Measurements from ENCODE around the gene PVALB.

Gene PVALB

GRCh38 chr22:36795633-36796032, 21.2 kb downstream of the PVALB start:
- H4K20me1 ChIP-seq (ENCODE audit: insufficient read depth, low read length): peaks cover 3% of the 10 kb centered on the region; the same call in 1 of the 2 replicates
- H3K27me3 ChIP-seq (ENCODE audit: insufficient read depth, low read length, poor library complexity): peaks cover 13% of the 10 kb centered on the region
- no peaks in the 10 kb centered on the region for H3K36me3 ChIP-seq (ENCODE audit: insufficient read depth, low read length)
- no peak overlapping the region for H3K4me3 ChIP-seq (ENCODE audit: low read depth in 1 of 2, low read length in 2 of 2)
- H3K9ac ChIP-seq (ENCODE audit: low read depth, low read length): no peak overlapping the region
- no peak overlapping the region for H3K4me2 ChIP-seq (ENCODE audit: insufficient read depth, low read length)
- H3K27ac ChIP-seq (ENCODE audit: low read length): no peak overlapping the region
- no peak overlapping the region for H2AFZ ChIP-seq (ENCODE audit: low read depth, low read length)
- ATAC-seq (ENCODE audit: insufficient read depth, low read depth) (no peak), DNase-seq (no peak)
- H3K4me1 ChIP-seq (ENCODE audit: insufficient read depth, low read length): no peaks in the 10 kb centered on the region
- H3K79me2 ChIP-seq (ENCODE audit: insufficient read depth, low read length): no peaks in the 10 kb centered on the region
- no peak for TF ChIP-seq CTCF (IDR thresholded peaks at IDR 0.05; ENCODE audit: borderline replicate concordance, extremely low read depth, low read length, poor library complexity, severe bottlenecking)
- no peak for TF ChIP-seq EZH2 (IDR thresholded peaks at IDR 0.05; ENCODE audit: borderline replicate concordance, low read depth, low read length, severe bottlenecking)
- no peaks in the 10 kb centered on the region for H3K9me3 ChIP-seq (ENCODE audit: insufficient read depth, low read length, severe bottlenecking)

GRCh38 chr22:36790648-36791047, 26.2 kb downstream of the PVALB start:
- TF ChIP-seq CTCF (IDR thresholded peaks at IDR 0.05; ENCODE audit: borderline replicate concordance, extremely low read depth, low read length, poor library complexity, severe bottlenecking): no peak
- TF ChIP-seq EZH2 (IDR thresholded peaks at IDR 0.05; ENCODE audit: borderline replicate concordance, low read depth, low read length, severe bottlenecking): no peak
- H3K9ac ChIP-seq (ENCODE audit: low read depth, low read length): no peak overlapping the region
- no peak overlapping the region for H3K4me3 ChIP-seq (ENCODE audit: low read depth in 1 of 2, low read length in 2 of 2)
- no peak for ATAC-seq (ENCODE audit: insufficient read depth, low read depth)
- no peaks in the 10 kb centered on the region for H3K79me2 ChIP-seq (ENCODE audit: insufficient read depth, low read length)
- DNase-seq: no peak
- no peaks in the 10 kb centered on the region for H3K4me1 ChIP-seq (ENCODE audit: insufficient read depth, low read length)
- H3K4me2 ChIP-seq (ENCODE audit: insufficient read depth, low read length): no peak overlapping the region
- H2AFZ ChIP-seq (ENCODE audit: low read depth, low read length): no peak overlapping the region
- H3K27me3 ChIP-seq (ENCODE audit: insufficient read depth, low read length, poor library complexity): peaks cover 17% of the 10 kb centered on the region
- no peaks in the 10 kb centered on the region for H3K36me3 ChIP-seq (ENCODE audit: insufficient read depth, low read length)
- H3K27ac ChIP-seq (ENCODE audit: low read length): no peak overlapping the region
- H3K9me3 ChIP-seq (ENCODE audit: insufficient read depth, low read length, severe bottlenecking): no peaks in the 10 kb centered on the region
- H4K20me1 ChIP-seq (ENCODE audit: insufficient read depth, low read length): peaks cover 5% of the 10 kb centered on the region; the same call in 1 of the 2 replicates

GRCh38 chr22:36787204-36787988, 29.4 kb downstream of the PVALB start:
- ATAC-seq (ENCODE audit: insufficient read depth, low read depth): no peak

More at GRCh38 chr22:36787204-36787988, 29.4 kb downstream of the PVALB start:
- no peak overlapping the region for H3K4me3 ChIP-seq (ENCODE audit: low read depth in 1 of 2, low read length in 2 of 2)
- peaks cover 12% of the 10 kb centered on the region for H3K27me3 ChIP-seq (ENCODE audit: insufficient read depth, low read length, poor library complexity)
- no peaks in the 10 kb centered on the region for H3K9me3 ChIP-seq (ENCODE audit: insufficient read depth, low read length, severe bottlenecking)
- H2AFZ ChIP-seq (ENCODE audit: low read depth, low read length): no peak overlapping the region
- H3K4me2 ChIP-seq (ENCODE audit: insufficient read depth, low read length): no peak overlapping the region
- H3K9ac ChIP-seq (ENCODE audit: low read depth, low read length): no peak overlapping the region
- no peak for DNase-seq
- H3K36me3 ChIP-seq (ENCODE audit: insufficient read depth, low read length): no peaks in the 10 kb centered on the region
- no peaks in the 10 kb centered on the region for H3K79me2 ChIP-seq (ENCODE audit: insufficient read depth, low read length)
- no peaks in the 10 kb centered on the region for H3K4me1 ChIP-seq (ENCODE audit: insufficient read depth, low read length)
- H4K20me1 ChIP-seq (ENCODE audit: insufficient read depth, low read length): peaks cover 3% of the 10 kb centered on the region; the same call in 1 of the 2 replicates
- TF ChIP-seq CTCF (IDR thresholded peaks at IDR 0.05; ENCODE audit: borderline replicate concordance, extremely low read depth, low read length, poor library complexity, severe bottlenecking) (no peak), EZH2 (IDR thresholded peaks at IDR 0.05; ENCODE audit: borderline replicate concordance, low read depth, low read length, severe bottlenecking) (no peak)
- no peak overlapping the region for H3K27ac ChIP-seq (ENCODE audit: low read length)
